Smooth muscle cell (in vitro differentiated cells): Measurements from ENCODE around the gene FOXJ2. TPM values are rescaled to one million over a fixed set of nuclear protein-coding genes. Genes with fewer than 3 reads are reported as not detected.
A peak's percentile ranks its signal among the peaks of the same experiment; 100 is the strongest.

ENCODE experiments used
- DNase-seq: peaks from one replicate; lab custom pipeline; 2025; ENCODE audit not compliant: unreplicated experiment; lab: John Stamatoyannopoulos, UW
- H2AFZ ChIP-seq: fragments of 200-600 bp; sonication (generic); 2 replicates; pipeline ENCODE4 v1.6.0; 2016; ENCODE audit warnings: antibody characterized with exemption, low read depth, mild to moderate bottlenecking
- H3F3A ChIP-seq: fragments of 200-600 bp; sonication (generic); 2 replicates; pipeline ENCODE4 v1.6.0; 2017; ENCODE audit warnings: antibody characterized with exemption, low read depth
- H3K27ac ChIP-seq: fragments of 200-600 bp; sonication (generic); 2 replicates; pipeline ENCODE4 v1.5.1; 2016; ENCODE audit warnings: low read depth, mild to moderate bottlenecking
- H3K27me3 ChIP-seq: fragments of 200-600 bp; sonication (generic); 2 replicates; pipeline ENCODE4 v1.6.1; 2016; ENCODE audit warnings: low read depth, mild to moderate bottlenecking
- H3K36me3 ChIP-seq: fragments of 200-600 bp; sonication (generic); 2 replicates; pipeline ENCODE4 v1.5.1; 2016; ENCODE audit warnings: low read depth
- H3K4me1 ChIP-seq: fragments of 200-600 bp; sonication (generic); 2 replicates; pipeline ENCODE4 v1.5.1; 2016; ENCODE audit warnings: low read depth
- H3K4me2 ChIP-seq: fragments of 200-600 bp; sonication (generic); 2 replicates; pipeline ENCODE4 v1.6.0; 2016; ENCODE audit warnings: mild to moderate bottlenecking
- H3K4me3 ChIP-seq: fragments of 200-600 bp; sonication (generic); 2 replicates; pipeline ENCODE4 v1.5.1; 2016; ENCODE audit warnings: mild to moderate bottlenecking
- H3K79me2 ChIP-seq: fragments of 200-600 bp; sonication (generic); 2 replicates; pipeline ENCODE4 v1.6.0; 2016; ENCODE audit warnings: low read depth, mild to moderate bottlenecking
- H3K9ac ChIP-seq: fragments of 200-600 bp; sonication (generic); 2 replicates; pipeline ENCODE4 v1.6.0; 2016; ENCODE audit warnings: low read depth
- H3K9me3 ChIP-seq: fragments of 200-600 bp; sonication (generic); replicated peaks from 2 replicates; pipeline ENCODE4 v1.5.1; 2016; ENCODE audit warnings: low read depth
- H4K20me1 ChIP-seq: fragments of 200-600 bp; sonication (generic); 2 replicates; pipeline ENCODE4 v1.6.0; 2016; ENCODE audit warnings: low read depth
- WGBS: methylation state at CpG from one replicate; pipeline ENCODE4 v1.1.7; 2016; ENCODE audit warnings: low lambda C conversion rate; 5-methylcytosine and 5-hydroxymethylcytosine counted together
- polyA plus RNA-seq: library from polyadenylated mRNA; unstranded; fragments of >200 nt; fragmentation: Nextera tagmentation; extraction: Ambion mirVana; gene quantifications from 2 replicates; pipeline ENCODE4 v1.2.1, GENCODE V29; 2016
- total RNA-seq: library from RNA; depleted of rRNA; stranded (reverse); fragments of >200 nt; gene quantifications from 2 replicates; pipeline ENCODE4 v1.2.3, GENCODE V29; 2014
- TF ChIP-seq, protein P1 (sequence below): fragments of 200-600 bp; sonication (generic); IDR thresholded peaks from 2 replicates; pipeline ENCODE4 v1.5.1; 2017; ENCODE audit warnings: borderline replicate concordance, mild to moderate bottlenecking, antibody characterized with exemption; ENCODE audit not compliant: insufficient read depth, poor library complexity, severe bottlenecking

The FOXJ2 gene
- total and polyA plus RNA-seq, 2 experiments from 2014 or later, result 16.3 to 19.0 TPM

DNA sequence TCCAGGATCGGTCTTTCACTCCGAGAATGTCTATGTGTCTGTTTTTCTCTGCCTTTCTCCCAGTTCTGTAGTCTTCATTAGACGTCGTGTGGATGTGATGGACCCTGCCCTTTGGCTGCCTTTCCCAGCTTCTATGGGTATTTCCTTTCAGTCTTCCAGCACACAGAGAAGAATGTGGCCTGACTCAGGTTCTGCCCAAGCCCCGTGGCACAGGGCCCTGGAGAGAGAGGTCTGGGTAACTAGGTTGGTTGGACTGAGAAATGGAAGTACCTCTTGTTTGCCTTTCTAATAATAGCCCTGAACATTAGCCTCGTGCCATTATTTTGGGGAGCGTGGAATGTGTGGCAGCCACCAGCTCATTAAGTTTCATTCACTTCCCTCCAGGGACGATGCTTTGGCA lies 3.8 kb downstream of the FOXJ2 start:
- peaks cover 36% of the 10 kb centered on the region for H3K79me2 ChIP-seq
- H3K36me3 ChIP-seq, result no peaks in the 10 kb centered on the region
- H3K9me3 ChIP-seq, result no peaks in the 10 kb centered on the region
- no peak for DNase-seq
- H3K4me1 ChIP-seq, result peaks cover 41% of the 10 kb centered on the region
- H3K27me3 ChIP-seq, result no peaks in the 10 kb centered on the region
- H3K9ac ChIP-seq, result no peak overlapping the region
- TF ChIP-seq, protein P1, sequence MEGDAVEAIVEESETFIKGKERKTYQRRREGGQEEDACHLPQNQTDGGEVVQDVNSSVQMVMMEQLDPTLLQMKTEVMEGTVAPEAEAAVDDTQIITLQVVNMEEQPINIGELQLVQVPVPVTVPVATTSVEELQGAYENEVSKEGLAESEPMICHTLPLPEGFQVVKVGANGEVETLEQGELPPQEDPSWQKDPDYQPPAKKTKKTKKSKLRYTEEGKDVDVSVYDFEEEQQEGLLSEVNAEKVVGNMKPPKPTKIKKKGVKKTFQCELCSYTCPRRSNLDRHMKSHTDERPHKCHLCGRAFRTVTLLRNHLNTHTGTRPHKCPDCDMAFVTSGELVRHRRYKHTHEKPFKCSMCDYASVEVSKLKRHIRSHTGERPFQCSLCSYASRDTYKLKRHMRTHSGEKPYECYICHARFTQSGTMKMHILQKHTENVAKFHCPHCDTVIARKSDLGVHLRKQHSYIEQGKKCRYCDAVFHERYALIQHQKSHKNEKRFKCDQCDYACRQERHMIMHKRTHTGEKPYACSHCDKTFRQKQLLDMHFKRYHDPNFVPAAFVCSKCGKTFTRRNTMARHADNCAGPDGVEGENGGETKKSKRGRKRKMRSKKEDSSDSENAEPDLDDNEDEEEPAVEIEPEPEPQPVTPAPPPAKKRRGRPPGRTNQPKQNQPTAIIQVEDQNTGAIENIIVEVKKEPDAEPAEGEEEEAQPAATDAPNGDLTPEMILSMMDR, result no peak
- no peak overlapping the region for H3K4me3 ChIP-seq
- H3K4me2 ChIP-seq, result peak overlapping the region; percentile 99
- peaks cover 75% of the 10 kb centered on the region for H4K20me1 ChIP-seq
- no peak overlapping the region for H2AFZ ChIP-seq
- 79% methylated on average over 8 of the region's 8 CpGs for WGBS
- H3K27ac ChIP-seq, result no peak overlapping the region
- H3F3A ChIP-seq, result peaks cover 16% of the 10 kb centered on the region

DNA sequence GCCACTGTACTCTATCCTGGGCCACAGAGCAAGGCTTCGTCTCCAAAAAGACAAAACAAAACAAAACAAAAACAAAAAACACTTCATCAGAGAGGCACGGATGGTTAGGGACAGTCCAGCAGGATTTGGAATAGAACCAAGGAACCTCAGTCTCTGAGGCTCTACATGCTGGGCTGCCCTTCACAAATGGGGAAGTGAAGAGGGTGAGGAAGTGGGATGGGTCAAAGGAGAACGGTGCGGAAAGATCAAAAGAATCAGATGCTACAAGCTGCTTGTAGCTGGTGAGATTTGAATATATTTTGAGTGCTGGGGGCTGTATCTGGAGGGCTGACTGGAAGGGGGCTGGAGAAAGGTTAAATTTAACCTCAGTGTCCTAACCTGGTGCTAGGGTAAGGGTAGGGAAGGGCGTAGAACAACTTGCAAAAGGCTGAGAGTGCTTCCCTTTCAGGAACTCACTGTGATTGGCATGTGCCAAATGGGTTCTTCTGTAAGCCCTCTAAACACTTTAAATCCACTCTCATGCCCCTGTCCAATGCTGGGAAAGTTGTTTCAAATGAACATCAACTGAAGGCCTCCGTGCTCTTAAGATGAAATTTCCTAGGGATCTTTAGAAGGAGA lies 4.6 kb downstream of the FOXJ2 start:
- DNase-seq, result no peak
- Histone ChIP-seq H3K27me3 (no peaks in the 10 kb centered on the region), H3F3A (peaks cover 14% of the 10 kb centered on the region), H3K4me1 (peaks cover 37% of the 10 kb centered on the region), H3K4me3 (no peak overlapping the region), H3K79me2 (peaks cover 36% of the 10 kb centered on the region), H3K9me3 (no peaks in the 10 kb centered on the region), H4K20me1 (peaks cover 75% of the 10 kb centered on the region), H2AFZ (no peak overlapping the region), H3K27ac (no peak overlapping the region), H3K4me2 (no peak overlapping the region), H3K9ac (no peak overlapping the region), H3K36me3 (peaks cover 2% of the 10 kb centered on the region)
- TF ChIP-seq, protein P1, result no peak
- 41% methylated on average over 6 of the region's 6 CpGs for WGBS

DNA sequence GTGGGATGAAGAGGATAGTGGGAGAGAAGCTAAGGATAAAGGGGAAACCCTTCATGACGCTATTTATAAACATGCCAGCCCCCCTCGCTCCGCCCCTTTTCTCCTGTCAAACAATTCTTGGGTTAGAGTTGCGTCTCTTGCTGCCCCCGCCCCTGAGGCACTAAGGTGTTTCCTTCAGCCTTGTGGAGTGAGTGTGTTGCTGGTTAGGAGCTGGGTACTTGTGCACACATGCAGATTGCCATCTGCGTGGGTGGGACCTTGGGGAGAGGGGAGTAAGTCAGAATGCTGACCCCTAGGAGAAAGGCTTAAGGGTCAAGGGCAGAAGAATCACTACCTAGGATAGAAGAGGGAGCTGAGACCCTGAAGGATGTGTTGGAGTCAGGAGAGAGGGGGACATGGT lies 5.4 kb downstream of the FOXJ2 start:
- TF ChIP-seq, protein P1, result no peak
- H3F3A ChIP-seq, result peaks cover 13% of the 10 kb centered on the region
- no peak overlapping the region for H3K9ac ChIP-seq
- H3K36me3 ChIP-seq, result peaks cover 8% of the 10 kb centered on the region
- peaks cover 36% of the 10 kb centered on the region for H3K4me1 ChIP-seq
- no peaks in the 10 kb centered on the region for H3K27me3 ChIP-seq
- no peak overlapping the region for H3K27ac ChIP-seq
- peaks cover 75% of the 10 kb centered on the region for H4K20me1 ChIP-seq
- H3K4me3 ChIP-seq, result no peak overlapping the region
- H3K9me3 ChIP-seq, result no peaks in the 10 kb centered on the region
- peak overlapping the region; percentile 47 for H3K4me2 ChIP-seq
- no peak for DNase-seq
- peaks cover 35% of the 10 kb centered on the region for H3K79me2 ChIP-seq
- H2AFZ ChIP-seq, result no peak overlapping the region
- WGBS, result 70% methylated on average over 6 of the region's 6 CpGs

DNA sequence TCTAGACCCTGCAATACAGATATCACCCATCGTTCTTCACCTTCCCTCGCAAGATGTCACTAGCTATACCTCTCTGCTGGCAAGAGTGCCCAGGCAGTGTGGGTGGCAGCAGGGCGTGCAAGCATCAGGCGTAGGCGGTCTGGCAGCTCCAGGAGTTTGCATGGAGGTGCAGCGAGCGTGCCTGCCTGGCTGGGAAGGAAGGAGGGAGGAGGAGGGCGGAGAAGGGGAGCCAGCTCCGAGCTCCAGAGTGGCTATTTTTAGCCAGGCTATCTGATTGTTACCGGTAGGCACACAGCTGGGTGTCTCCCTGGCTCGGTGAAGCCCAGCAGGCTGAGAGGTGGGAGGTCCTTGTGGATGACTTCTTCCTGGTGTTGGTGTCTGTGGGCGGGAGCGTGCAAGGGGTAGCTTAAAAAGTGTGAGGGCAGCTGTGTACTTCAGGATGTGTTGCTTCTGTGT lies 6.2 kb downstream of the FOXJ2 start:
- Histone ChIP-seq H3K27ac (no peak overlapping the region), H3K79me2 (peaks cover 28% of the 10 kb centered on the region), H3K4me1 (peaks cover 34% of the 10 kb centered on the region), H3K4me2 (peak overlapping the region; percentile 47), H2AFZ (no peak overlapping the region), H3K27me3 (no peaks in the 10 kb centered on the region), H4K20me1 (peaks cover 71% of the 10 kb centered on the region), H3F3A (peaks cover 10% of the 10 kb centered on the region), H3K9ac (no peak overlapping the region), H3K9me3 (no peaks in the 10 kb centered on the region), H3K4me3 (peak overlapping the region; percentile 20), H3K36me3 (peaks cover 14% of the 10 kb centered on the region)
- 32% methylated on average over 13 of the region's 13 CpGs for WGBS
- TF ChIP-seq, protein P1, result no peak
- DNase-seq, result no peak
